SH-SY5Y (cell line): ENCODE results near the gene GABARAPL2.

Experiments
- GATA2 ChIP-seq: IDR thresholded peaks from 2 replicates; pipeline ENCODE4 v1.6.1; 2011; ENCODE audit warnings: mild to moderate bottlenecking, low read depth, low read length
- GATA3 ChIP-seq: IDR thresholded peaks from 2 replicates; pipeline ENCODE4 v1.6.1; 2011; ENCODE audit warnings: low read depth, mild to moderate bottlenecking, low read length, moderate library complexity

- TF ChIP-seq GATA2, result no peak
- TF ChIP-seq GATA3, result no peak
Observed at GRCh38 chr16:75589306-75589705, 23.1 kb downstream of the GABARAPL2 start.
